GM19193 (cell line): ENCODE results near the gene HOXA2.

Experiments
- POLR2A ChIP-seq: IDR thresholded peaks from 4 replicates; pipeline ENCODE4 v1.6.1; 2011; ENCODE audit not compliant: insufficient read depth, insufficient read length; ENCODE audit errors: extremely low read depth

HOXA2 gene

DNA sequence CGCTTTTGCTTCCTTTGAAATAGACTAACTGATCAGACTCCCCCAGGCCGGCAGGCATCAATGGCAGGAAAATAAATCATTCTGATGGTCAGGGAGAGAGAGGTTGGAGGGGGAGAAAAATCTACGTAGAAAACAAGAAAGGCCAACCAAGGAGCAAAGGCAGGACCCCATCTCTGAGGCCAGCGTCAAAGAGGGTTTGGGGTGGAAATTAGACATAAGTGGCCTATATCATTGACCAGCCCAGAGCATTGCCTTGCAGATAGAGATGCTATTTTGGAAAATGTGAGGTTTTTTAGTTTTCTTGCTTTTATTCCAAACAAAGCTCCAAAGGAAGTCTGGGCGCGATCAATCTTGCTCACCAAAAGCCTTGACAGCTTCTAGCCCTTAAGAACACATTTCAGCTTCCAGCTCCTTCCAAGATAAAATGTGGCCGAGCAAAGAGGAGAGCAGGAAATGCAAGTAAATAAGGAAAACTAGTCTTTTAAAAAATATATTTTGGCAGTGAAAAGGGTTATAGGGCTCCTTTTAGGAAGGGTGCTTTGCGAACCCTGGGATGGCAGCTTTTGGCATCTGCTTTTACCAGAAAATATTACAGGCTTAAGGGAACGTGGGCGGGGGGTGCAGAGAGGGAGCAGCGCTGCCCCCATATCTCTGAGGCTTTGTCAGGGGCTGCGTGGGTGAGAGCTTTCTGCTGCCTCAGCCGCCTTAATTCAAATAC is 2.0 kb upstream of the HOXA2 start:
- TF ChIP-seq POLR2A, result no peak

DNA sequence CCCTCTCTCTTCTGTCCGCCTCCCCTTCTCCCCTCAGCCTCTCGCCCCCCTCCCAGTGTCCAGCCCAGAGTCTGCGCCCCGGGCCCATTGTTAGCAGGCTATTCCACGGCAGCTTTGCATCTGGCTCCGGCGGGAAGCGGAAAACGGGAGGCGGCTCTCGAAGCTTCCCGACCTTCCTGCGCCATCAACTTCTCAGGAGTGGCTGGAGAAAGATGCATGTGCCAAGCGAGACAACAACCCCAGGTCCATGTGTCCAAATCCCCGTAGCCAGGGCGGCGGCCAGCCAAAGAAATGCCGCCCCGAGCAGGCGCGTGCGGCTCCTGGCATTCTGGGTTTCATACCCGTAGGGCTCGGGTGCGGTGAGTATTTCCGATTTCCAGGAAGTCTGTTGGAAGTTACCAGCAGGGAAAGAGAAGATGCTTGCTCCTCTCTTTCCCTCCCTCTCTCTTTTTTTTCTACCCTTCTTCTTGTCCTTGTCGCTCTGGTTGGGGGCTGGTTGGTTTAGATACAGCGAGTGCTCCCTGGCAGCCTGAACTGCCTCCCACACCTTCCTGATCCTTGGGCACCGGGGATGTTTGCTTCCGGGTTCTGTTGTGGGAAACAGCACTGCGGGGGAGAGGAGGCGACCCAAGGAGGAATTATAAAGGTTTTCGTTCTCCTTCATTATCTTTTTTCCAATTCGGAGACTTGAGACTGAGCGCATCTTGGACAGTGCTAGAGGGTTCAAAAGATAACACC is 1.2 kb upstream of the HOXA2 start:
- no peak for TF ChIP-seq POLR2A

GRCh38 chr7:27101957-27102580 is 414 bp downstream of the HOXA2 start:
- TF ChIP-seq POLR2A, result no peak

DNA sequence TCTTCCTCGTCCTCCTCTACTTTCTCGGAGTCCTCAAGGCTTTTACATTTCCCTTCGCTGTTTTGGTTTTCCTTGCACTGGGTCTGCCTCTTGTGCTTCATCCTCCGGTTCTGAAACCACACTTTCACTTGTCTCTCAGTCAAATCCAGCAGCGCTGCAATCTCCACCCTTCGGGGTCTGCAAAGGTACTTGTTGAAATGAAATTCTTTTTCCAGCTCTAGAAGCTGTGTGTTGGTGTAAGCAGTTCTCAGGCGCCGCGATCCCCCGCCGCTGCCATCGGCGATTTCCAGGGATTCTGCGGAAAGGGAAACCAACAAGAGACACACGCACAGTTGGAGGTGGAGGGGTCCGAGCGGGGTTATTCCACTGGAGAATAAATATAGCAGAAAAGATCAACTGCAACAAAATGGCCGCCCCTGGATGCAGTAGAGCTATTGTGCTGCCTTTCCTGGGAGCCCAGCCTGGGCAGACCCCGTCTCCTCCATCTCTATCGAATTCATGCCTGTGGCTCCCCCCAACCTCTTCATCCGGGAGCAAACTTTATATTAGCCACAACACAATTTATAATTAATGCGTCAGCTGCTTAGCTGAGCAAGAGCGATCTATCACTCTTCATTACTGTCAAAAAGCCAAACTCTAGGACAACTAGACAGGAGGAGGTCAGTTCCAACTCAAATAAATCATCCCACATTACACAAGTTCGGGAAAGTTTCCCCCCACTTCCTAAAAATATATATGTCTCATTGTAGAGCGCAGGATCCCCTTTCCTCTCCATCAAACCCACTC is 1.1 kb downstream of the HOXA2 start:
- TF ChIP-seq POLR2A, result no peak

GRCh38 chr7:27100694-27101170 is 1.8 kb downstream of the HOXA2 start:
- no peak for TF ChIP-seq POLR2A

- no peak for TF ChIP-seq POLR2A
These were observed 2.8 kb downstream of the HOXA2 start for GRCh38 chr7:27099453-27100370.

DNA sequence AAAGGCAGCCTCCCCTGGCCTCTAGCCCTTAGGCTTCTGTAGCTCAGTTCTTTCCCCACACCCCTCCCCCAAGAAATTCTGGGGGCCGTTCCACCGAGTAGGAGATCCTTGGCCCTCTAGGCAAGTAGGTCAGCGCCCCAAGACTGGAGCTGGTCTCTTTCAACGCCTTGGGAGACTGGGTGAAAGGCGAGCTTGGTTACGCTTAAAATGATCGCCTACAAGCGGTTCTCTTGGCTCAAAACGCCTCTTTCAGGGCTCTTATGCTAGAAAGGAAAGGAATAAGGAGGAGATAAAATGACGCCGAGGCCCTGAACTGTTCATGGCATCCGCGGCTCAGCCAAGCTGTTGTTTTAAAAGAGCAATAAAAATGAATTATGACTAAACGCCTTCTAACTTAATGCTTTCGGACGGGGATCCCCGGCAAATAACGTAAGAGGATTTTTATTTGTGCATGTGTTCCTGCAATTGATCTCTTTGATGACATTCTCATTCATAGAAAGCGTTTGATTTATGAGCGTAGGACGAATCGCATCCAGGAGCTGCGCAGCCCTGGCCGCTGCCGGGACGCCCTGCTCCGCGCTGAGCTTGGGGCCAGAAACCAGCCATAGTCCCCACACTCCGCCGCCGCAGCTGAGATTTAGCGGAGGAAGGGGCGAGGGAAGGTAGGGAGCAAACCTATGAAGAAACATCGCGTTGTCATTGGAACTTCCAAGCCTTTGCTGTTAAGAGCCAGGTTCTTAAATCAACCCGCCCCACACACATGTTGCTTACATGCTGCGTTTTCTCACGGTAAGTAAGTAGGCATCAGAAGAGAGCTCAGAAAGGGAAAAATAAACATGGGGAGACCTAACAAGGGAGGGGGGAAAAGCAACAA is 3.7 kb downstream of the HOXA2 start:
- no peak for TF ChIP-seq POLR2A

DNA sequence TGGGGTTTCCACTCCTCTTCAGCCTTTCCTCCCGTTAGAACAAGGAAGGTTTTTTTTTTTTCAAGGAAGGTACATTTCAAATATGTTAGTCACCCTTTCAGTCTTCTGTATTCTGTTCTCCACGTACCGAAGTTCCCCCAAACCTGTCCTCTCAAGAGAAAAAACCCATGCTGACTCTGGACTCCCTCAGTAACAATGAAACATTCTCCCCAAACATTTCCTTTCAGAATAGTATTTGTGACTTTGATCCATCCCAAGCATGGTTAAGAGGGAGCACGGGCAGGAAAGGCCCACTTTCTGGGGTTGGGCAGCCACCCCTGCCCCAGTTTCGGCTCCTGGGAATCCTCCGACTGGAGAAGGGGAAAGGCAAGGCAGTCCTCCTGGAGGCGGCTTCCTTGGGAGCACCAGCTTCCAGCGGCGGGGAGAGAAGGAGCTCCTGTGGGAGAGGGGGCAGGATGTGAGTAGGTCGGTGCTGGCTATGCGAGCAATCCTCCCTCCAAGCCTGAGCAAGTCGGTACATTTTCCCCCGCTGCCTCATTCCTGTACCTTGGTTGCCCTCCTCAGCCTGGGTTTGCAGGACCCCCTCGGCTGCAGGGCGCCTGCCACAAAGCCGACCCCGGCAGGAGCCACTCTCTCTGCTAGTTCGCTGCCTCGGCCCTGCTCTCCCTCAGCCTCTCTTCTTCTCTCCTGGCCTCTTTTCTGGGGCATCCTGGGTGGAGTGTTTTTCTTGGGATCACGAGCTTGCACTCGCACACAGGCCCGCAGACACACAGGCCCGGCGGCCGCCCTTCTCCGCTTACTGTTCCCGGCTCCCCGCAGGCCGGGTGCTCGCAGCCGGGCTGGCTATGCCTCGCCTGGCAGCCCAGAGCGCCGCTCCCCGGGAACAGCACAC is 4.6 kb downstream of the HOXA2 start:
- no peak for TF ChIP-seq POLR2A

DNA sequence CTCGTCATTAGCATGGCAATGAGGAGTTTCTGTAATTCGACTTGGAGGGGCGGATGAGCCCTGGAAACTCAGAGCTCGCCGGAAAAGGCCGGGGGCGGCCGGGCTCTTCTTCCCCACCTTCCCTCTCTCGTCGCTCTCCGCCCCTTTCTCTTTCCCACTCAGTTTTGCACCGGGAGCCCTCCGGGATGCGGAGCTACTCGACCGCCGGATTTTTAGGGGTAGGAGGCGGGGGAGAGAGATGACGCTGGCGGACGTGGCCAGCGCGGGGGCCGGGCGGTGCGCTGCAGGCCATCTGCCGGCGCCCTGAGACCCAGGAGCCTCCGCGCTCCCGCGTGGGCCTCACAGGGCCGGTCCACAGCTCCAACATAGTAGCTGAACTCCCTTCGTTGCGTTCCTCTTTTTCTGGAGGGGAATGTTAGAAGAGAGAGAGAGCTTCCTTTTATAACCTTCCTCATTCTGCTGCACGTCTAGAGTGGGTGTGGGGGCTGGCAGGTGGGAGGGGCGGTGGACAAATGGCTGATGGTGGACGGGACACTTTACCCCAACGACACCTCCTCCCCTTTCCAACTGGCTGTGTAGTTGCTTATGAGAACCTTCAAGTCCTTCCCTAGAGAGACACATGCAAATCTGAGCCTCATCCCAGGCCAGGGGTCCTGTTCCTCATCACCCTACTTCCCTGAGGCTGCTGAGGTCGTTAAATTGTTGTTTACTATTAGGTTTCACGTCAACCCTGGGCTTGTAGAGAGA is 5.5 kb downstream of the HOXA2 start:
- TF ChIP-seq POLR2A, result no peak

DNA sequence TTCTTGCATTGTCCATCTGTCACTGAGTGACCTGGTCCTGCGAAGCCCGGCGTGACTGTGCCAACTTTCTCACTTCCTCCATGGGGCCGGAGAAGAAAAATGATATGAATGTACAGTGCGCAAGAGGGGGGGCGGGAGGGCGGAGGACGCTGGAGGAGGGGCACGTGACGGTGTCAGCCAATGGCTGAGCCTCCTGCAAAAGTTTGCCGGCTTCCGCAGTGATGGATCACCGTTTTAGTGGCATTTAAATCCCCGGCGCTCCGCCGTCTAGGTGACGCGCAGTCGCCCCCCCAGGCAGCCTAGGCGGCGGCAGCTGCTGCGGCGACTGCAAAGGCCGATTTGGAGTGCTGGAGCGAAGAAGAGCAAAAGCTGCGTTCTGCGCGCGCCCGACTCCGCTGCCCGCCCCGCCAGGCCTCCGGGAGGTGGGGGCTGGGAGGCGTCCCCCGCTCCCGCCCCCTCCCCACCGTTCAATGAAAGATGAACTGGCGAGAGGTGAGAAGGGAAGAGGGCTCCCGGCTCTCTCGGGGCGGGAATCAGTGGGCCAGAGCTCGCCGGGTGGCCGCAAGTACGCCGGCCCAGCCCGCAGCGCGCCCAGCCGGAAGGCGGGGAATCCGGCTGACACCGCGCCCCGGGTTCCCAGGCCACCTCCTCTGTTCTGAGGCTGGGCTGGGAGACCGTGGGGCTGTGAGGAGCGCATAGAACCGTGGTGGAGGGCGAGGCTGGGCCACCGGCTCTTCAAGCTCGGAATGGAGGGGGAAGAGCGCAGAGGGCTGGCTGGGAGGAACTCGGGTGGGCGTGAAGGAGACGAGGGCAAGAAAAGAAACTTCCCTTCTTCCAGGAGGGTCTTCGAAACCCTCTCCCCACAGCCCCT is 6.4 kb downstream of the HOXA2 start, which contains the start of gene HOXA1:
HOXA1 (minus strand) TSS at position 104 of the 871 bp plus-strand sequence; CDS start at position 16, 88 bp downstream.
- peak; percentile 68 for TF ChIP-seq POLR2A
